Activated T-cell treated with anti-CD3 and anti-CD28 coated beads for 48 hours (primary cell): ENCODE measurements around the gene MRPL2.

ENCODE experiments used
- DNase-seq: peaks from one replicate; pipeline ENCODE4 v3.0.0-alpha.2; 2020; ENCODE audit warnings: low read depth

MRPL2 gene

DNA sequence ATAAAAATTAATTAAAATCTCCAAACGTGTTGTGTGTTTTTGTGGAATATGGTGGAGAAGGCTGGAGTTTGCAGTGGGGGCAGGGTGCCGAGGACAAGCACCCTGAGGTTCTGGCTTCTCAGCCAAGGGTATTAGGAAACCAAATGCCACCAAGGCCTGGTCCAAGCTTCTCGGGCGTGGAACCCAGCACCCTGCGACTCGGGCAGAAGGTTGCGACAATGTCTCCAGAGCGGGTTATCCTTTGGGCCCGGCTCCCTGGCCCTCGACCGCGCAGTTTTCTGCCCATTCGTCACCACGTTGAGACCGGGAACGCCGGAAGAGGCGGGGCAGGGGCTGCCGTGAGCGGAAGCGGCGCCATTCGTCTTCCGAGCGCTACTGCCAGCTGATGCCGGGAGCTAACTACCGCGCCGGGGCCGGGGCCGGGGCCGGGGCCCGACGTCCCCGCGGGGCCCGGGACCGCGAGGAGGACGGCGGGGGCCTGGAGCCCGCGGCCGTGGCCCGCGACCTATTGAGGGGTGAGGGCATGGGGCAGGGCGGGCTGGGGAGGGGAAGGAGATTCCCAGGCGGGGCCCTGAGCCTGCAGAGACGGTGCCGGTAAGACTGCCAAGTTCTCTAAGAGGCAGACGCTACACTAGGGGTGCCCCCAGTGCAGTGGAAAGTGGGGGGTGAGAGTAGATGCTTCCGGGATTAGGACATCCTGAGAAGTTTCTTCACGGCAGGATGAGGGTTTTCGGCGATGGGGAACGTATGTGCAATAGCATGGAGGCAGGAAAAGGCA lies 37.8 kb downstream of the MRPL2 start, which contains the start of gene RRP36:
Gene RRP36, plus strand, starts transcription at position 354 of the 778 bp plus-strand sequence. Its CDS starts 32 bp downstream, at position 386.
- peak; percentile 73 for DNase-seq

DNA sequence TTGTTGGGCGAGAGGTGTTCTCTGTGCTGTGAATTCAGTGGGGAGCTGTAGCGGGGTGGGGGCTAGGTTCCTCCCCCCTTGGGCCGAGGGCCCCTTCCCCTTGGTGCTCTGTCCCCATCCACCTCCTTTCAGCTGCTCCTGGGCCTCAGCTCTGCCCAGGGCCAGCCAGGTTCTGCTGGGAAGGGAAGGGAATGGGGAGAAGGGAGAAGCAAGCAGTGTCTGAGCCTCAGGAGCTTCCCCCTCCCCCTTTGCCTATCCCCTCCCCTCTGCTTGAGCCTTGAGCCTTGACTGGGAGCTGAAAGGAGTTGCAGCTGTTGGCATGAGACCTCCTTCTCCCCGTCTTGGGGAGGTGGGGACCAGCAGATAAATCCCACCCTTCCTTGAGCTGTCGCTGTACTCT lies 38.4 kb downstream of the MRPL2 start:
- no peak for DNase-seq

GRCh38 chr6:43020052-43020705 lies 39.1 kb downstream of the MRPL2 start:
- DNase-seq = no peak

- DNase-seq = no peak
These were observed 40.1 kb downstream of the MRPL2 start for GRCh38 chr6:43019152-43019551.

- no peak for DNase-seq
These were observed 42.3 kb downstream of the MRPL2 start for GRCh38 chr6:43016943-43017334.

GRCh38 chr6:43016176-43016942 lies 42.9 kb downstream of the MRPL2 start:
- no peak for DNase-seq

DNA sequence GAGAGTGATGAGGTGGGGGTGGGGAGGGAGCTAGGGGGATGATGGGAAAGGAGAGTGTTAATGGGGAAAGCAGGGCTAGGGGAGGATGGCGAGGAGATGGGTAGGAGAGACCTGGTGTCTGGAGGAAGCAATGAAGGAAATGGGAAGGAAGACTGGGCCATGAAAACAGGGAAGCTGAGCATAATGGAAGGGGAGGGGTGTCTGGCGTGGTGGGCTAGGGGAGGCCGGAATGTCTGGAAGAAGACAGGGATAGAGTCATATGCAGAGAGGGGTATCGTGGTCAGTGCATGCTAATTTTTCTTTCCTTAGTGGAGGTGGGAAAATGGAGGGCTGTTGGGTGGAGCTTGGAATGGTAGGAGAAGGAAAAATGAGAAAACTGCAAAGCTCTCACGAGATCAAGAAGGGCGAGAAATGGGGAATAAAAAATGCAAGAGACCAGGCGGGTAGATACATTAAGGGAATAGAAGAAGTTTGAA lies 44.8 kb downstream of the MRPL2 start:
- no peak for DNase-seq

- DNase-seq = peak; percentile 98
These were observed 45.3 kb downstream of the MRPL2 start, which contains the start of the genes KLHDC3 and MEA1 for GRCh38 chr6:43013843-43014433. Gene KLHDC3 (plus strand): TSS chr6:43014249. CDS start chr6:43017193, 2,944 bp downstream. Gene MEA1 (minus strand): TSS chr6:43013946. CDS start chr6:43013813, 133 bp downstream.

- no peak for DNase-seq
These were observed 46.0 kb downstream of the MRPL2 start for GRCh38 chr6:43013097-43013842.

- DNase-seq = no peak
These were observed 46.9 kb downstream of the MRPL2 start for GRCh38 chr6:43012364-43012763.

DNA sequence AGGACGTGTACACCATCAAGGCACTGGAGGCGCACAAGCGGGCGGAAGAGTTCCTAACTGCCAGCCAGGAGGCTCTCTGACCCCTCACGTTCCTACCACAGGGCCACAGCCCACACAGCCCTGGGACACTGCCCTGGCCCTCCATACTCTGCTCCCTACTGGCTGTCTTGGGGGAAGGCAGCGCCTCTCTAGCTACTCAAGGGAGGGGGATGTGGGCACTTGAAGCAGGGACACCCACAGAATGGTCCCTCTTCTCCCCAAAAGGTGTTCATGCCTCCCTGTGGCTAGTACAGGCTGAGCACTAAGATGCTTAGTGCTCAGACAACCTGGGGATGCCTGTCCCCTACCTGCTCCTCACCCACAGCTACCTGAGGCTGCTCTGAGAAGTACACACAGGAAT lies 48.0 kb downstream of the MRPL2 start:
- DNase-seq = no peak

- DNase-seq = no peak
These were observed 50.1 kb downstream of the MRPL2 start for GRCh38 chr6:43009124-43009523.

DNA sequence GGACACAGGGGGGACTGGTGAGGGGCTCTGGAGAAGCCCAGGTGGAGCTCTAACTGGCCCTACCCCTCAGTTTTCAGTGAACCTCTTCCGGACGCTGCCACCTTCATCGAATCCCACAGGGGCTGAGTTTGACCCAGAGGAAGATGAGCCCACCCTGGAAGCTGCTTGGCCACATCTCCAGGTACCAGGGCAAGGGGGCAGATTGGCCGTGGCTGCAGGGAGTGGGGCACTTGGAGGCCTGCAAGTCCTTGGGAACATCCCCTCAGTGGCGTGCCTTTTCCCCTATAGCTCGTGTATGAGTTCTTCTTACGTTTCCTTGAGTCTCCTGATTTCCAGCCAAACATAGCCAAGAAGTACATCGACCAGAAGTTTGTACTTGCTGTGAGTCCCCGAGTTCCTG lies 52.1 kb downstream of the MRPL2 start:
- DNase-seq = no peak

DNA sequence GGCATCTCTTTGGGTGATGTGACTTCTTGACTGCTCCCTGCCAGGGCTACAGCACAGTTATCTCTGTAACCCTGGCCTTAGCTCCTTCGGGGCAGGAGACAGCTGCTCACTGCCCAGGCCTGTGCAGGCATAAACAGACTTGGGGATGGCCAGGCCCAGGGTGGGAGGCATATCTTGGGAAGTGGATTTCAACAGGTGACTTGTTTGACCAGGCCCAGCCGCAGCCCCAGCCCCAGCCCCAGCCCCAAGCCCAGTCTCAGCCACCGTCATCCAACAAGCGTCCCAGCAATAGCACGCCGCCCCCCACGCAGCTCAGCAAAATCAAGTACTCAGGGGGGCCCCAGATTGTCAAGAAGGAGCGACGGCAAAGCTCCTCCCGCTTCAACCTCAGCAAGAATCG lies 53.0 kb downstream of the MRPL2 start:
- no peak for DNase-seq

- no peak for DNase-seq
These were observed 53.4 kb downstream of the MRPL2 start for GRCh38 chr6:43005844-43006243.
